Pancreas (tissue), 10 donors: Measurements from ENCODE around the gene HSPBP1. TPM values are rescaled to one million over a fixed set of nuclear protein-coding genes. Genes with fewer than 3 reads are reported as not detected.

Experiments
- ATAC-seq, 4 donors: fragments of 200-7000 bp; cut with Tn5 transposase; one replicate each; pipeline versions ENCODE4 v1.8.0 to v1.9.1; 2020; ENCODE audit warnings: mild to moderate bottlenecking in 4 of 4, moderate library complexity in 4 of 4
- DNase-seq, 6 donors: peaks; one replicate each; pipeline ENCODE4 v3.0.0-alpha.2; 2020
- FAIRE-seq: peaks from 2 replicates; lab custom pipeline; 2012; peaks lifted over from hg19 to GRCh38; lab: Jason Lieb, UNC
- H3K27ac ChIP-seq, 4 donors: fragments of 200-600 bp; sonication (generic); 1 replicate in 3 of 4; 2 replicates in 1 of 4; pipeline versions ENCODE4 v1.5.0 to v1.8.0; 2020
- H3K27me3 ChIP-seq, 4 donors: fragments of 200-600 bp; one replicate each; pipeline ENCODE4 v1.8.0; 2021
- H3K36me3 ChIP-seq, 3 donors: fragments of 200-600 bp; sonication (generic) in 1 of 3; one replicate each; pipeline versions ENCODE4 v1.5.0 to v1.8.0; 2020 to 2021
- H3K4me1 ChIP-seq, 3 donors: fragments of 200-600 bp; one replicate each; pipeline ENCODE4 v1.8.0; 2021
- H3K4me3 ChIP-seq, 4 donors: fragments of 200-600 bp; sonication (generic) in 2 of 4; one replicate each; pipeline versions ENCODE4 v1.5.0 to v1.8.0; 2020 to 2021
- H3K9me3 ChIP-seq, 4 donors: fragments of 200-600 bp; one replicate each; pipeline ENCODE4 v1.8.0; 2021
- WGBS, 2 donors: extraction: QIAGEN DNeasy Blood & Tissue Kit; methylation state at CpG; one replicate each; pipeline ENCODE4 v1.1.7; 2013; 5-methylcytosine and 5-hydroxymethylcytosine counted together
- intact Hi-C, 3 donors: fragments of 100-400 bp; cut with DNase I; formaldehyde crosslinking; loops; one replicate each; pipeline versions ENCODE4 v1.11.1 to v1.14.2; 2022
- polyA plus RNA-seq, 2 donors: library from polyadenylated mRNA; stranded (reverse); fragments of 200-250 nt; gene quantifications; one replicate each; pipeline ENCODE4 v1.2.3, GENCODE V29; 2013
- total RNA-seq, 6 donors: library from RNA; stranded (reverse); fragmentation: NEBNext Ultra II Directional in 4 of 6; extraction: Animal tissue kit (Norgen Biotek cat#: 25700) in 4 of 6; gene quantifications; one replicate each; pipeline versions ENCODE4 v1.2.1 to v1.2.4, GENCODE V29; 2021 to 2023
- TF ChIP-seq, protein P1 (sequence below), 4 donors: fragments of 200-600 bp; sonication (generic) in 3 of 4; IDR thresholded peaks; one replicate each; pipeline versions ENCODE4 v1.5.0 to v1.8.0; 2021; ENCODE audit warnings: antibody characterized with exemption in 4 of 4
- donor health status: healthy with polysubstance abuse.
- donor health status: DM: no; HTN: no; CAD: no; lungs with moderate emphysema.
- donor health status: DM: no; HTN: no; CAD: no.
- donor health status: control.
- donor health status: control.
- donor health status: Bipolar disorder and iron deficiency.
- donor health status: DM: yes; HTN: yes; CAD: no.
- donor health status: DM: no; HTN: no; CAD: no.
- donor health status: DM: no; HTN: no; CAD: no.
- donor health status: DM: yes; HTN: yes; CAD: no.

HSPBP1 gene
- total and polyA plus RNA-seq, 8 donors = 7.0 to 29.5 (median 12.8) TPM

DNA sequence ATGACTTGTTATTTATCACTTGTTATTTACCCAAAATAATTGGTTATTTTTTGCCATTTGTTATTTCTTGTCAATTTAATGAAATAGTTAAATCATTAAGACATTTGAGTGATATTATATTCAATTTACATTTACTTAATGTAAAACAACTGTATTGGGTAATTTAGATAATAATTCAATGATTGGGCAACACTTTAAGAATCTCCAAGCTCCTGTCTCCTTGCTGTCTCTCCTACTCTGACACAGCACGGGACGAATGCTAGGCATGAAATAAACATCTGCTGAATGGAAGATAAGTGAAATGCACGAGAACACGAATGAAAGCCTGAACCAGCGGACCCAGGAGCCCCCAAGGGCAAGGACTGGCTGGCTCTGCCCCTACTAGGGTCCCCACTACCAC, 15.4 kb downstream of the HSPBP1 start:
- no peak for FAIRE-seq
- intact Hi-C loops = no loop called here

DNA sequence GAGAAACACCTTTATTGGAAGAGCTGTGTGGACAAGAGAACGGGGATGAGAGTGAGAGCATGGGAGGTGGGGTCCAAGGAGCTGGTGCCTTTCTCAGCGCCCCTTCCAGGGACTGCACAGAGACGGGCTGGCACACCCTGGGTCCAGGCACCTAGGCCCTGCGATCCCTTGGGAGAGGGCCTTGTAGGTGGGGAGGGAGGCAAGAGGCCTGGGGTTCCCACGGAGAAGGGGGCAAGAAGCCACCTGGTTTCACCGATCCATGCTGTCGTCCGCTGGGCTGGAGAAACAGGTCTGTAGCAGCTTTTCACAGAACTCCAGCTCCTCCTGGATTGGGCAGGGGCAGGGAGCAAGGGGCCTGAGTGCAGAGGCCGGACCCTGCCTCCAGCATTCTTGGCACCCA, 17.6 kb downstream of the HSPBP1 start:
- H3K4me3 ChIP-seq = no peak overlapping the region
- TF ChIP-seq, protein P1, sequence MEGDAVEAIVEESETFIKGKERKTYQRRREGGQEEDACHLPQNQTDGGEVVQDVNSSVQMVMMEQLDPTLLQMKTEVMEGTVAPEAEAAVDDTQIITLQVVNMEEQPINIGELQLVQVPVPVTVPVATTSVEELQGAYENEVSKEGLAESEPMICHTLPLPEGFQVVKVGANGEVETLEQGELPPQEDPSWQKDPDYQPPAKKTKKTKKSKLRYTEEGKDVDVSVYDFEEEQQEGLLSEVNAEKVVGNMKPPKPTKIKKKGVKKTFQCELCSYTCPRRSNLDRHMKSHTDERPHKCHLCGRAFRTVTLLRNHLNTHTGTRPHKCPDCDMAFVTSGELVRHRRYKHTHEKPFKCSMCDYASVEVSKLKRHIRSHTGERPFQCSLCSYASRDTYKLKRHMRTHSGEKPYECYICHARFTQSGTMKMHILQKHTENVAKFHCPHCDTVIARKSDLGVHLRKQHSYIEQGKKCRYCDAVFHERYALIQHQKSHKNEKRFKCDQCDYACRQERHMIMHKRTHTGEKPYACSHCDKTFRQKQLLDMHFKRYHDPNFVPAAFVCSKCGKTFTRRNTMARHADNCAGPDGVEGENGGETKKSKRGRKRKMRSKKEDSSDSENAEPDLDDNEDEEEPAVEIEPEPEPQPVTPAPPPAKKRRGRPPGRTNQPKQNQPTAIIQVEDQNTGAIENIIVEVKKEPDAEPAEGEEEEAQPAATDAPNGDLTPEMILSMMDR (IDR thresholded peaks at IDR 0.05) = no peak
- WGBS, 2 donors = 90 to 96% methylated on average over 9 of the region's 9 CpGs
- no peak for DNase-seq
- H3K4me1 ChIP-seq = peaks cover 0 to 7% (median 5%) of the 10 kb centered on the region in 3 donors
- H3K27ac ChIP-seq = no peak overlapping the region
- no peaks in the 10 kb centered on the region for H3K36me3 ChIP-seq
- intact Hi-C loops = no loop called here
- no peaks in the 10 kb centered on the region for H3K27me3 ChIP-seq
- no peaks in the 10 kb centered on the region for H3K9me3 ChIP-seq
- no peak for ATAC-seq
- FAIRE-seq = no peak

More for the DNA sequence above, 15.4 kb downstream of the HSPBP1 start:
- DNase-seq = no peak
- Histone ChIP-seq H3K36me3 (no peaks in the 10 kb centered on the region), H3K9me3 (no peaks in the 10 kb centered on the region), H3K4me3 (no peak overlapping the region), H3K27me3 (no peaks in the 10 kb centered on the region), H3K27ac (no peak overlapping the region), H3K4me1 (peaks cover 0 to 7% (median 5%) of the 10 kb centered on the region in 3 donors)
- WGBS, 2 donors = 85 to 91% methylated on average over 5 of the region's 5 CpGs
- no peak for ATAC-seq
- TF ChIP-seq, protein P1 (IDR thresholded peaks at IDR 0.05) = no peak

DNA sequence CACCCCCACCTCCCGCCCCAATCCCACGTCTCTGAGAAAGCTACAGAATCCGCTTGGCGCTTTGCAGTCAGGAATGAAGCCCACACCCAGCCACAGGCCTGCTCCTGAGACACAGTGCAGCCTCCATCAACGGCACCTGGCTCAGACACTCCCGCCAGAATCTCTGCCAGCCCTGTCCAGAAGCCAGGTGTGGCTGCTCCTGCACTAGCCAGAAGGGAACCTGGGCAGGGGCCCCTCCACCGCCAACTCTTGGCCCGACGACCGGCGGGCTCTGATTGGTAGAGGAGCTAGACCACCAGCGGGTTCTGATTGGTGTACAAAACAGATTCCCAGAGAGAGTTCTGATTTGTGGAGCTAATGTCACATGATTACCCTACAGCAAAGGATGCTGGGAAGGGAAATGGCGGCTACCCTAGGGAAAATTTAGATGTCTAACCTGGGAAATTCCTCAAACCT, 18.2 kb downstream of the HSPBP1 start:
- Histone ChIP-seq H3K4me3 (no peak overlapping the region), H3K27me3 (no peaks in the 10 kb centered on the region), H3K4me1 (peaks cover 4 to 9% (median 7%) of the 10 kb centered on the region in 3 donors), H3K9me3 (no peaks in the 10 kb centered on the region), H3K36me3 (no peaks in the 10 kb centered on the region), H3K27ac (no peak overlapping the region)
- DNase-seq (no peak), ATAC-seq (no peak), FAIRE-seq (no peak)
- 88 to 89% methylated on average over 13 of the region's 13 CpGs for WGBS, 2 donors
- intact Hi-C loops = no loop called here
- TF ChIP-seq, protein P1 (IDR thresholded peaks at IDR 0.05) = no peak

DNA sequence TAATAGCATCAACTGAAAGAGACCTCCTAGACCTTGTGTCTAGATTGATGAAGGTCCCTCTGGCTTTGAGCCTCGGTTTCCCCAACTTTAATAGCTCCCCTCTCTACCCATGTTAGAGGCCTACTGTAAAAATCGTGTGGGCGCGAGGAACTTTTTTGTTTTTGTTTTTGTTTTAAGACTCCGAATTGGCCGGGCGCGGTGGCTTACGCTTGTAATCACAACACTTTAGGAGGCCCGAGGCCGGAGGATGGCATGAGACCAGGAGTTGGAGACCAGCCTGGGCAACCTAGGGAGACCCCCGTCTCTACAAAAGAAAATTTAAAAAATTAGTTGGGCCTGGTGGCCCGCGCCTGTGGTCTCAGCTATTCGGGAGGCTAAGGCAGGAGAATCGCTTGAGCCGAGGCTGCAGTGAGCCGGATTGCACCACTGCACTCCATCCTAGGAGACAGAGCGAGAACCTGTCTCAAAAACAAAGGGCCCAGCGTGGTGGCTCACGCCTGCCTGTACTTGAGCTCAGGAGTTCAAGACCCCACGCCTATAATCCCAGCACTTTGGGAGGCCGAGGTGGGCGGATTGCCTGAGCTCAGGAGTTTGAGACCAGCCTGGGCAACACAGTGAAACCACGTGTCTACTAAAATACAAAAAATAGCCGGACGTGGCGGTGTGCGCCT, 20.2 kb downstream of the HSPBP1 start:
- no peak for ATAC-seq

More for the DNA sequence above, 20.2 kb downstream of the HSPBP1 start:
- Histone ChIP-seq H3K4me1 (peaks cover 7 to 25% (median 8%) of the 10 kb centered on the region in 3 donors), H3K9me3 (no peaks in the 10 kb centered on the region), H3K36me3 (no peaks in the 10 kb centered on the region), H3K4me3 (peak overlapping the region in 3 of 4 donors; percentile 13 to 99 (median 90)), H3K27ac (peak overlapping the region; percentile 53 to 90 (median 74)), H3K27me3 (no peaks in the 10 kb centered on the region)
- TF ChIP-seq, protein P1 (IDR thresholded peaks at IDR 0.05) = no peak
- intact Hi-C loops = no loop called here
- FAIRE-seq = no peak
- 45 to 46% methylated on average over 29 of the region's 29 CpGs for WGBS, 2 donors
- peak in 4 of 6 donors; percentile 33 to 57 (median 41) for DNase-seq
